GM20000 (cell line): ENCODE results near the gene ZFP57.

Experiments used
- DNase-seq: peaks from one replicate; pipeline ENCODE4 v3.0.0; 2012; ENCODE audit warnings: low spot score
- TF ChIP-seq, protein P1 (sequence below): IDR thresholded peaks from 2 replicates; pipeline ENCODE4 v1.5.1; 2012; ENCODE audit warnings: mild to moderate bottlenecking, control low read depth; ENCODE audit errors: extremely low read depth, missing control alignments

The ZFP57 gene

DNA sequence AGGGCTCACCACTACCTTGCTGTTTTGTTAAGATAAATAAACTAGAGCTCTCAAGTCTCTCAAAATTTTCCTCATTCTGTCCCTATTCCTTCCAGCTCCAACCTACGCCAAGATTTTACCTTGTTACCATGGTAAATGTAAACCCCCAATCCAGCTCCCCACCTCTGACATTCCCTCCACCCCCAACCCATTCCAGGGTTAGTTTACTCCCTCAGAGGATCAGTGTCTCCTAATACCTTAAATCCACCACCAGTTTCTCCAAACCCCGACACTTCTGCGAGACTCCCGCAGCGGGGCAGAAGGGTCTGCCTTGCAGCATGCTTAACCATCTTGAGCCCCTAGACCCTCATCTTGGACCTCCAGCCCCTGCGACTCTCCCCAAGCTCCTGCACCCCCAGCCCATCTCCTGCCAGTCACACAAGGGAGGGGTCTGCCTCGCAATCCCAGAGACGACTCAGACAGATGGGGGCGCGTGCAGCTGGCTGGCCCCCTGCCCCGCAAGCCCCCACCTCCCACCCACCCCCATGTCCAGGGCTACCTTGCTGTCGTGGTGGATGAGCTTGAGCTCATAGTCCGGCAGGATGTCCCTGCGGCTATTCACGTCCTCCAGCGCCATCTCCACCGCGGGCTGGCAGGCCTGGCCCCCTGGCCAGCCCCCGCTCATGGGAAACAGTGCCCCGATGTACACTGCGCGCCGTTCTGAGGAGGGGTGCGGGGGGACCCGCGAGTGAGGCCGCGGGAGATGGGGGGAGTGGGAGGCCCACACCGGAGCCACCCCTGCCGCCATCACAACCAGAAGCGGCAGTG lies 53.8 kb downstream of the ZFP57 start:
- DNase-seq = no peak
- TF ChIP-seq, protein P1, sequence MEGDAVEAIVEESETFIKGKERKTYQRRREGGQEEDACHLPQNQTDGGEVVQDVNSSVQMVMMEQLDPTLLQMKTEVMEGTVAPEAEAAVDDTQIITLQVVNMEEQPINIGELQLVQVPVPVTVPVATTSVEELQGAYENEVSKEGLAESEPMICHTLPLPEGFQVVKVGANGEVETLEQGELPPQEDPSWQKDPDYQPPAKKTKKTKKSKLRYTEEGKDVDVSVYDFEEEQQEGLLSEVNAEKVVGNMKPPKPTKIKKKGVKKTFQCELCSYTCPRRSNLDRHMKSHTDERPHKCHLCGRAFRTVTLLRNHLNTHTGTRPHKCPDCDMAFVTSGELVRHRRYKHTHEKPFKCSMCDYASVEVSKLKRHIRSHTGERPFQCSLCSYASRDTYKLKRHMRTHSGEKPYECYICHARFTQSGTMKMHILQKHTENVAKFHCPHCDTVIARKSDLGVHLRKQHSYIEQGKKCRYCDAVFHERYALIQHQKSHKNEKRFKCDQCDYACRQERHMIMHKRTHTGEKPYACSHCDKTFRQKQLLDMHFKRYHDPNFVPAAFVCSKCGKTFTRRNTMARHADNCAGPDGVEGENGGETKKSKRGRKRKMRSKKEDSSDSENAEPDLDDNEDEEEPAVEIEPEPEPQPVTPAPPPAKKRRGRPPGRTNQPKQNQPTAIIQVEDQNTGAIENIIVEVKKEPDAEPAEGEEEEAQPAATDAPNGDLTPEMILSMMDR = no peak

DNA sequence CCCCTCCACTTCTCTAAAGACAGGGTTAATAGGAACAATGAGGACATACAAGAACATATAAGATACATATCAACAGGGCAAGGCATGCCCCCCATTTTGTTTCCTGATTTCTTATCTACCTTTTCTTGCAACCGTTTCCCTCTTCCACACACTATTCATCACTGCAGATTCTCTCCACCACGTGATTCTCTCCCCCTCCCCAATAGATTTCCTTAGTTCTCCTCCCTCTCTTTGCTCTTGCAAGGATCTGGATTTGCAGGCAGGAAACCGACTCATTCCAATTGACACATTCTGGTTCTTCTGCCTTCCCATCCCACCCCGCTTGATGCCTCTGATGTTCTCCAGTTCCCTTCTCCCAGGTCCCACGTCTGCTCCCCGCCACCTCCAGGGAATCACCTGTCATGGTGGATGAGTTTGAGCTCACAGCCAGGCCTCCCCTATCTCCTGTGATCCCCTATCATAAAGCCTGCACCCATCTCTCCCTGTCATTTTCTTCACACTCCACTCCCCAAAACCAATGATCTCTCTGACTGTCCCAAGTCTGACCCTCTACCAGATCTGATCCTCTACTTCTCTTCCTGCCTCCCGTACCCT lies 55.5 kb downstream of the ZFP57 start:
- TF ChIP-seq, protein P1 = no peak
- DNase-seq = no peak

DNA sequence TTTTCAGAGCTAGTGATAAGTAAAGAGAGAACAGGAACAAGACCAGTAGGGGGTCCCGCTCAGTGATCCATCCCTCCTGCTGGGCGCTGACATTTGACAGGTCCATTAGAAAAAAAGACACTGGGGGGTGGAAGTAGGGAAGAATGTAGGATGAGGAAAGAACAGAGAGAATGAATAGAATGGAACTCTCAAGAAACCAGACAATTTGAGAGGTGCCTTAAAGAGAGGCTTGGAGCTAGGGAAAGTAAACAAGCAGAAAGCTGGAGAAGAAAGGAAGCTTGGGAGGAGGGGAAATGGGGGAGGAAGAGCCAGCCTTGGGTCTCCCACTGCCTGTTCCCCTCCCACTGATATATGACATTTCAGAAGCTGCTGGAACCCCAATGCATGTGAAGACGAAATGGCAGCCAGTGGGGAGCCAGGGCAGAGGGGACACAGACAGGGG lies 56.4 kb downstream of the ZFP57 start:
- DNase-seq = no peak
- TF ChIP-seq, protein P1 = no peak
